Activated CD4-positive, alpha-beta T cell treated with anti-CD3 and anti-CD28 coated beads for 1 hour (primary cell): ENCODE data around the gene TTYH1.

Experiments used
- DNase-seq: peaks from one replicate; pipeline ENCODE4 v3.0.0-alpha.2; 2020

Gene TTYH1

DNA sequence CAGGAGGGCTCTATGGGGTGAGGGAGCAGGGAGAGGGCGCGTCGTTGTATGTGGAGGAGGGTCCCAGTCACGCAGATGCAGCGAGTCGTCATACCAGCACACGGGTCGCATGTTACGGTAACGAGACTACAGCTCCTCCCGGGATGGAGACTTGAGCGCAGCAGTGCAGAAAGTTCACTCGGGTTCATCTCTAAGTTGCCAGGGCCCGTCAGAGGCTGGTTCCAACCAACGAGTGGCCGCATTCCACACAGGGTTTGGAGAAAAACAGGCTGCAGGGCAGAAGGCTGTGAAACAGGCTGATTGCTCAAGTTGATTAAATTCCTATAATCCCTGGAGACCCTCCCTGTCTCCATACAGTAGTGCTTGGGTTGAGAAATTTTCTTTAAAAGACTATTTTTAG is 21.9 kb upstream of the TTYH1 start:
- no peak for DNase-seq

DNA sequence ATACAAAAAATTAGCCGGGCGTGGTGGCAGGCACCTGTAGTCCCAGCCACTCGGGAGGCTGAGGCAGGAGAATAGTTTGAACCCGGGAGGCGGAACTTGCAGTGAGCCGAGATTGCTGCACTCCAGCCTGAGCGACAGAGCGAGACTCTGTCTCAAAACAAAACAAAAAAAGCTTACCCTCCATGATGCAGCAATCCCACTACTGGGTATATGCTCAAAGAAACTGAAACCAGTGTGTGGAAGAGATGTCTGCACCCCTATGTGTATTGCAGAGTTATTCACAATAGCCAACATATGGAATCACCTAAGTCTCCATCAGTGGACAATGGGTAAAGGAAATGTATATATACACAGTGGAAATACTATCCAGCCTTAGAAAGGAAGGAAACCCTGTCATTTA is 19.6 kb upstream of the TTYH1 start:
- no peak for DNase-seq

DNA sequence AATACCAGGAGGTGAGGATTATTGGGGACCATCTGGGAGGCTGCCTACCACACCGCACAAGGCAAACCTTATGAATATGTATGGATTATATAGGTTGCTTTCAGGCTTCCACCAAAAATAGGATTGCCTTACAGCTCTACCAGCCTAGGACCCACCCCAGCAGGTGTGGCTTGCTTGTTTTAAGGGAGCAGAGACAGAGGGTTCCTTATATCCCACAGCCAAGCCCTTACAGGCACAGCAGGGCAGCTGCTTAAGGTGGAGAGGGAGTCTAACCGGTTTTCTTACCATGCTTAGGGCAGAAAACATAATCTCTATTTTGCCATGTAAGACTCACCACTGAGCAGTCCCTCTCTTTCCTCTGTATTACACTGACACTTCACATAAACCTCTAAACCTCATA is 16.1 kb upstream of the TTYH1 start:
- DNase-seq, result no peak

DNA sequence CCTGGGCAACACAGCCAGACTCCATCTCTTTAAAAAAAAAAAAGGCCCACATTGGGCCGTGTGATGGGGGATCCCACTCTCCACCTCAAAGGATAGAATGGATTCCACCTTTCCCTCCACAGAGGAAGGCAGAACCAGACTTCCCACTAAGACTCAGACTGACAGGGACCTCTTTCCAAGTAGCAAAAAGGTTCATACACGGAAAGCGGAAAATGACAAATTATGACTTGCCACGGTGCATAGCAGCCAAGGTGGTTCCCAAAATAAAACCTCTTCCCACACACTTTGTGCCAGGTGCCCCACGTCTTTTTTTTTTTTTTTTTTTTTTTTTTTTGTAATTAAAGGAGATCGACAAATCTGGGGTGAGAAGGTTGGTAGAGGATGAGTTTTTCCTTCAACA is 14.4 kb upstream of the TTYH1 start:
- DNase-seq, result no peak

DNA sequence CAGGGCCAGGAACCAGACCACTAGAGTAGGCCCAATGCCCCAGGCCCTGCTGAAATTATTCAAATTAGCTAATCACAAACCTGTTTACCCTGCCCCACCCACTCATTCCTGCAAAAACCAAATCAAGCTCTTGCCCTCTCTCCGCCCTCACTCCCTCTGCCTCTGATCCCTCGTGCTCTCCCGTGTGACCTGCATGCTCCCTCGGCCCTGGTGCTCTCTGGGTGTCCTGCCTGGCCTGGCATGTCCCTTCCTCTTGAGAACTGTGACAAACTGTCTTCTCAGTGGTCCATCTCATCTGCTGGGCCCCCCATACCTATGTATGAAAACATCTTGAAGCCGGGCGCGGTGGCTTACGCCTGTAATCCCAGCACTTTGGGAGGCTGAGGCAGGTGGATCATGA is 12.2 kb upstream of the TTYH1 start:
- no peak for DNase-seq

DNA sequence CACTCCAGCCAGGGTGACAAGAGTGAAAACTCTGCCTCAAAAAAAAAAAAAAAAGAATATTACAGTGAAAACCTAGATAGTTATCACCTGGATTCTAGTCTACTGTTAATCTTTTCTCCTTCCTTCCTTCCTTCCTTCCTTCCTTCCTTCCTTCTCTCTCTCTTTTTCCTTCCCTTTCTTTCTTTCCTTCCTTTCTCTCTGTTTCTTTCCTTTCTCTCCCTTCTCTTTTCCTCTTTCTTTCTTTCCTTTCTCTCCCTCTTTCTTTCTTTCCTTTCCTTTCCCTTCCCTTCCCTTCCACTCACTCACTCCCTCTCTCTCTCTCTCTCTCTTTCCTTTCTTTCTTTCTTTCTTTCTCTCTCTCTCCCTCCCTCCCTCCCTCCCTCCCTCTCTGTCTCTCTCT is 9.6 kb upstream of the TTYH1 start:
- DNase-seq, result no peak

DNA sequence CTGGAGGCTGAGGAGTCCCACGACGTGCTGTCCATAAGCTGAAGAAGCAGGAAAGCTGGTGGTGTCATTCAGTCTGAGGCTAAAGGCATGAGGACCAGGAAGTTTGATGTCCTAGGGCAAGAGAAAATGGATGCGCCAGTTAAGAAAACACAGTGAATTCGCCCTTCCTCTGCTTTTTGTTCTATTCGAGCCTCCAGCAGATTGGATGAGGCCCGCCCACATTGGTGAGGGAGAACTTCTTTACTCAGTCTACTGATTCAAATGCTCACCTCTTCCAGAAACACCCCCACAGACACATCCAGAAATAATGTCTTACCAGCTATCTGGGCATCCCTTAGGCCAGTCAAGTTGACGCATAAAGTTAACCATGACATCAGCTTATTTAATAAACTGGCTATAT is 7.5 kb upstream of the TTYH1 start:
- no peak for DNase-seq

DNA sequence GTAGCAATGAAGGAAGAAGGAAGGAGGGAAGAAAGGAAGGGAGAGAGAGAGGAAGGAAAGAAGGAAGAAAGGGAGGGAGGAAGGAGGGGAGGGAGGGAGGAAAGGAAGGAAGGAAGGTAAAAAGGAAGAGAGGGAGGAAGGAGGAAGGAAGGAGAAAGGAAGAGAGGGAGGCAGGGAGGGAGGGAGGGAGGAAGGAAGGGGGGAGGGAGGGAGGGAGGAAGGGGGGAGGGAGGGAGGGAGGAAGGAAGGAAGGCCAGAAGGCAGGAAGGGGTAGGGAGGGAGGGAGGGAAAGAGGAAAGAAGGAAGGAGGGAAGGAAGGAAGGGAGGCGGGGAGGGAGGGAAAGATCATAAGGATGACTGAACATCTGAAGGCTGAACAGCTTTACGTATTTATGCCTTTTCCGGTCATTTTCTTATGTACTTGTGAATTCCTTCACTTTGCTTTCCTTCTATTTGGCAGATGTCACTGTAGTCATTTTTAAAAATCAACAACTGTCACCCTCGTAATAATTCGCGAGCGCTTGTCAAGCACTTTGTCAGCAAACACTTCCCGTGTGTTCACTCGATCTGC is 6.7 kb upstream of the TTYH1 start:
- DNase-seq, result no peak

DNA sequence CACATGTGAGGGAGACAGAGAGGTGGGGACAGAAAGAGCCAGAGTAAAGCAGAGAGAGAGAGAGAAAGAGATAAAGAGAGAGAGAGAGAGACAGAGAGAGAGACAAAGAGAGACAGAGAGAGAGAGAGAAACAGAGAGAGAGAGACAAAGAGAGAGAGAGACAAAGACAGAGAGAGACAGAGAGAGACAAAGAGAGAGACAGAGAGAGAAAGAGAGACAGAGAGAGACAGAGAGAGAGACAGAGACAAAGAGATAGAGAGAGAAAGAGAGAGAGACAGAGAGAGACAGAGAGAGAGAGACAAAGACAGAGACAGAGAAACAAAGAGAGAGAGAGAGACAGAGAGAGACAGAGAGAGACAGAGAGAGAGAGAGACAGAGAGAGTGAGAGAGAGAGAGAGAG is 4.2 kb upstream of the TTYH1 start:
- no peak for DNase-seq

DNA sequence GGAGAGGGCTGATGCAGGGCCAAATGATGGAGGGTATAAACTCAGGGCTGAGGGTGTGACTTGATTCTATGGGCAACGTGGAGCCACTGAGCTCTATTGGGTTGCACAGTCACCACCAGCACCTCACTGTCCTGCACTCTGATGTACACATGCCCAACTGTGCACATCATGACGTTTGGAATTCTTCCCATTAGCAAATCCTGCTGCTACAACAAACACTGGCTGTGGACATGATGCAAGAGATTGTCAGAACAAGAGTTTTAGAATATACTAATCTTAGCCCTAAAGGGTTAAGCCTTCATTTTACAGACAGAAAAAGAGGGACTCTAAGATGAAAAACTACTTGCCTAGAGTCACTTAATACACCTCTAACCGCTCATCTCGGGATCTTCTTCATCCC is 2.4 kb upstream of the TTYH1 start:
- DNase-seq, result no peak

DNA sequence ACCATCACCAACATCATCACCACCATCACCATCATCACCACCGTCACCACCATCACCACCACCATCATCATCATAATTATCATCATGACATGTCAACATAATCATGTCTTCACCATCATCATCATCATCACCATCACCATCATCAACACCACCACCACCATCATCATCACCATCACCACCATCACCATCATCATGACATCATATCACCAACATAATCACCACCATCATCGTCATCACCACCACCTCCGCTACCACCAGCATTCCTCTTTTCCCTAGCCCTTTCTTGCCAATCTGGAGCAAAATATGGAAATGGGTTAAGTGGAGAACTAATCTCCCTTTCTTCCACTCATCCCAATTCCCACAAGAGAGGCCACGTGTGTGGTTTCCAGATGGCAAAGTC is 1.1 kb upstream of the TTYH1 start:
- DNase-seq, result no peak

DNA sequence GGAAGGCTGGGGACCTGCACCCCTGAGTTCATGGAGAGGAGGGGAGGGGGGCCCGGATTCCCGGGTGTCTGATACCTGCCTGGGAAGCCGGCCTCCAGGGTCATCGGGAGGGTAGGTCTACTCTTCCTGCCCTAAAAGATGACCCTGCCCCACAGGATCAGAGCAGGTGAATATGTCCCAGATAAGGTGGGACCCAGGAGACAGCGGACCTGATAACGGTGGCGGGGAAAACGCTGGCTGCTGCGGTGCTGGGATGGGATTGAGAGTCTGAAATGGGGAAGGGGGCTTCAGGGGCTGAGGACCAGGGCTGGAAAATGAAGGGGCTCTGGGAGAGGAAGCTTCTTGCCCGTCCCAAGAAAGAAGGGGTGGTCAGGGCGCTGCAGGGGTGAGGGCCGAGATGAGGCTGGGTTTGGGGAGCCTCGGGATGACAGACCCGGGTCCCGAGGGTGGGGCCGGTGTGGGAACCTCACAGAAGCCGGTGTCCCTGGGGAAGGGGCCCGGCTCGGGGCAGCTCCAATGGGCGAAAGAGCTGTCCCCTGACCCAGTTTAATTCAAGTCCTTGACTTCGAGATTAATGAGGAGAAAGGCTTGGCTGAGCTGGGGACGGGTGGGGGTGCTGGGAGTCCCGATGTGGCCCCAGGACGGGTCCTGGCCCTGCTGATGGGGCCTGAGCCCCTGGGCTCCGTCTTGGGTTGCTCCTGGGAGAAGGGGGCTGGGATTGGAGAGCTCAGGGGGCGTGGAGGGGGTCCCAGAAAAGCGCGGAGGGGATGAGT is 823 bp downstream of the TTYH1 start:
- DNase-seq, result no peak

DNA sequence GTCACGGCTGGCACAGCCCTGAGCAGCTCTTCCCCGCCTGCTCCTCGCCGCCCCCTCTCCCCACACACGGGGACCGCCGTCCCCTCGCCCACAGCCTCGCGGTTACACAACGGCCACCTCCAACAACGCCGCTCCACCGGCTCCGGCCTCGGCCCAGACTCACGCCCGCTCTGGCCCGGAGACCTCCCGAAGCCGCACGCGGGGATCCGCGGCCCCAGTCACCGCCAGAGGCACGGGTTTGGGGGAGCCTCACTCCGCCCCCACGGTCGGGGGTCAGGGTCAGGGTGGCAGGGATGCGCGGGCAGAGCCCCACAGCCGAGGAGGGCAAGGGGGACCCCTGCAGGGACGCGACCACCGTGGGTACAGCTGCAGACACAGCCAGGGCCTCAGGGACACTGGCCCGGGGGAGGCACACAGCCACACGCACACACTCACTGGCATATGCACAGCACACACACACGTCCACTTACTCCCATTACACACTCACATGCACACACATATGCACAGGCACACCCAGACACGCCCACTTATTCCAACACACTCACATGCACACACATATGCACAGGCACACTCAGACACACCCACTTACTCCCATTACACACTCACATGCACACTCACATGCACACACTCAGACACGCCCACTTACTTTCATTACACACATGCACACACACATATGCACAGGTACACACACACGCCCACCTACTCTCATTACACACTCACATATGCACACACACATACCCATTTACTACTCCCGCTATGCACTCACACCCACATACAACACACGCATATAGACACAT is 1.6 kb downstream of the TTYH1 start:
- DNase-seq, result no peak

DNA sequence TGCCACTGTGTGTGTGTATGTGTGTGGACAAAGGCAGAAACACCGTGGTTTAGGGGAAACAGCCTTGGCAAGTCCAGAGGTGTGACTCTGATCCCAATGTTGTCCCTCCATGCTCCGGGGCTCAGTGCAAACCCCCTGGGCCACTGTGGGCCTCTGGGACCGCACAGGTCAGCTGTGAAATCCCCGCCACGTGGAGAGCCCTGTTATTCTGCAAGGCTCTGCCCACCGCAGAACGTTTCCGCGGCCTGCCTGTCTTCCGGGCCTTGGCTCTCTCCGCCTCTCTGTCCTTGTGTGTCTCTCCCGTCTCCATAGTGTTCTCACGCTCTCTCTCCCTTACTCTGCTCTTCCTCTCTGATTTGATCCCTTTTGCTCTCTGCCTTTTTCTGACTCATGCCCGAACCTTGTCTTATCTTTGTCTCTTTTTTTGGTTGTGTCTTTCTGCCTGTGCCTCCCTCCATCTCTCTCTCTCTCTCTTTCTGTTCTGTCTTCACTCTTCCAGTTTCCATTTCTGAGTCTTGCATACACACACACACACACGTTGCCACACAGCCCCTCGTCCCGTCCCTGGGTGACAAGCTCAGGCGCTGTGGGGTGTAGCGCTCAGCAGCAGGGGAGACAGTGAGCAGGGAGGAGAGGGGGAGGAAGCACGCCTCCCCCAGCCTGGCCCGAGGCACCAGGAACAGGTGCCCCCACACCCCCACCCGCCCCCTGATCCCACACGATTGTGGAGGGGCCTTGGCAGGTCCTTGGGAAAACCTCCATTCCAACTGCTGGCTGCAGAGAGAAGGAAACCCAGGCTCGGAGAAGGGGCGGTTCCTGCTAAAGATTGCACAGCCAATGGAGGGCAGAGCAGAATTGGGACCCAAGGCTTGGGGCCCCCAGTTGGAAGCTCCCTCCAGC is 3.0 kb downstream of the TTYH1 start:
- DNase-seq, result no peak

DNA sequence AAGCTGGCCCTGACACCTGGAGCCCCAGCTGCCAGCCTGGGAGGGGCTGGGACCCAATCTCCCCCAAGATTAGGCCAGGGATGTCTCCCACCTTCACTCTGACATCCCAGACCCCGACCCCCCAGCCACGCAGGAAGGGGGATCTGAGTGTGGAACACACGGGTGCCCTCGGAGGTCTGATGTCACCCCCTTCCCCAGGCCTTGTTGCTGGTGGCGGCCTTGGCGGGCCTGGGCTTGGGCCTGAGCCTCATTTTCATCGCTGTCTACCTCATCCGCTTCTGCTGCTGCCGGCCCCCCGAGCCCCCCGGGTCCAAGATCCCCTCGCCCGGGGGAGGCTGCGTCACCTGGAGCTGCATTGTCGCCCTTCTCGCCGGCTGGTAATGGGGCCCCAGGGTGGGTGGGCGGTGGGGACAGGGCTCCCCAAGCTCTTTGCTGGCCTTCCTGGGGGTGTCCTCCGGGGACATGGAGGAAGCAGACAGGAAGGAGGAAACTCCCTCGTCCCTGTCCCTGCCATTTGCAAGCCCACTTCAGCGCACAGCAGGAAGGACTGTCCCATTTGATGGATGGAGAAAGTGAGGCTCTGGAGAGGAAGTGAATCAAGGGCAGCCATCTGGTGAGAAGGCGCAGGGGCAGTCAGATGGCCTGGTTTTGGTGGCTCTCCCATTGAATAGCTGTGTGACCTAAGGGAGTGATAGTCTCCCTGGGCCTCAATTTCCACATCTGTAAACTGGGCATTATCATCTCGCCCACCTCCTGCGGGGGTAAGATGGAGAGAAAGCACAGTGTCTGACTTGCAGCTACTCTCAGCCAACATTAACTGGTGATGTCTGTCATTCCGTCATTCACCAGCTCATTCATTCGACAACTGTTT is 3.9 kb downstream of the TTYH1 start:
- DNase-seq, result no peak

DNA sequence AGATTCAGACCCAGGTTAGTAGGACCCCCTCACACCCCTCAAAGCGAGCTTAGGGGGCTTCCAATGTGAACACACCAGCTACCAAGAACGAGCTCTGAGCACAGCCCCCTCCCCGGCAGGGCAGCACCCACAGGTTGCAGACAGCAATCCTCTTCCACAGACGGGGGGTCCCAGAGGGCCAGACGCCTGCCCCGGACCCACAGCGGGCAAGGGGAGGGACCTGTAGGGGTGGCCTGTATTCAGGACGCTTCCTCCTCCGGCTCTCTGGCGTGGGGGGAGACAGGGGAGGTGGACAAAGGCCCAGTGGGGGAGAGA is 4.8 kb downstream of the TTYH1 start:
- DNase-seq, result no peak

DNA sequence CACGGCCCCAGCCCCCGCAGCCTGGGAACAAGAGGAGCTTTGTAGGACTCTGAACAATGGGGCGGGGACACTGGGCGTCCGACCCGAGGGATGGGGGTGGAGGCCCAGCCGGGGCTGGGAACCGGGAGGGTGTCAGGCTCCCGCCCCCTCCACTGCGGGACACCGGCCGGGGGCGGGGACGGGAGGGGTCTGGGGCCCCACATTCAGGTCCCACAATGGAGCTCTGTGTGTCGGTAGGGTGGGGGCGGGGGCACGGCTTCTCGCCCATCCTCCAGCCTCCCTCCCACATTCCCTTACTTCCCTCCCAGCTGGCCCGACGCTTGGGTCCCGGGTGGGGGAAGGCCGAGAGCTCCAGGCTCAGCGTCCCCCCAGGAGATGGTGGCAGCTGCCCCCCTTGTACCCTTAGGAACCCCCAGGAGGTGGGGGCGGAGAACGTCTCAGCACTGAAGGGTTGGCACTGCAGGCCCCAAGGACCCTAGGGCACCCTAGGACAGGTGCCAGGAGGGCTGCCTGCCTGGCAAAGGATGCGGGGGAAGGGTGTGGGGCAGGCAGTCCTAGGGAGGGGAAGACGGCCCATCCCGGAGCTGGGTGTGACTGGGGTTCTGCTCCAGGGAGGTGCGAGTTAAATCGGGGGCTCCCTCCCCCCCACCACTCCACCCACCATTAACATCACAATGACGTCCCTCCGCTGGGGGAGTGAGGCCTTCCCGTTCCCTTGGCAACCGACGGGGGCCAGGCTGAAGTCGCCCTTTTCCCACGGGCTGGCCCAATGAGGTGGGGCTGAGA is 5.3 kb downstream of the TTYH1 start:
- DNase-seq, result no peak

DNA sequence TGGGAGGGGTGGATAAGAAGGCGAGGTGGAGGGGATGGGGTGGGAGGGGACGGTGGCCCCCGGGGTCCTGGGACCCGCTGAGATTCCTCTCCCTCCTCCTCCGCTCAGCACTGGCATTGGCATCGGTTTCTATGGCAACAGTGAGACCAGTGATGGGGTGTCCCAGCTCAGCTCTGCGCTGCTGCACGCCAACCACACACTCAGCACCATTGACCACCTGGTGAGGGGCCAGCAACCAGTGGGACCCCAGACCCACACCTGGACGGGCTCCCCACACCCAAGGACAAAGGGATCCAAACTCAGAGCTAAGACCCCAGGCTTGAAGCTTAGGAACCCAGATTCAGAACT is 5.9 kb downstream of the TTYH1 start:
- no peak for DNase-seq

DNA sequence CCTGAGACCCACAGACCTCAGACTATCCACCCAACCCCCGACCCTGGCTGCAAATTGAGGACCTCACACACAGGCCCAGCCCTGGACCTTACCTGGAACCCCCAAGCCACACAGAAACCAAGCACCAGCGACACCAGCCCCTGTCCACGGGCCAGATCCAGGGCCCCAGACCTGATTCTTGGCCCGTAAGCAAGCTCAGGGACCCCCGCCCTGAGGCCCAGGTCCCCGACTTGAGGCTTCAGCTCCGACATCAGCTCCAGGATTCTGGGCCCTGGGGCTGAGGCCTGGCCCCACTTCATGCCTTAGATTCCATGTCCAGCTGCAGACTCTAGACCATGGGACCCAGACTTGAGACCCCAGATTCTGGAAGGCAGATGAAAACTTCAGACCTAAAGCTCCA is 6.3 kb downstream of the TTYH1 start:
- no peak for DNase-seq

DNA sequence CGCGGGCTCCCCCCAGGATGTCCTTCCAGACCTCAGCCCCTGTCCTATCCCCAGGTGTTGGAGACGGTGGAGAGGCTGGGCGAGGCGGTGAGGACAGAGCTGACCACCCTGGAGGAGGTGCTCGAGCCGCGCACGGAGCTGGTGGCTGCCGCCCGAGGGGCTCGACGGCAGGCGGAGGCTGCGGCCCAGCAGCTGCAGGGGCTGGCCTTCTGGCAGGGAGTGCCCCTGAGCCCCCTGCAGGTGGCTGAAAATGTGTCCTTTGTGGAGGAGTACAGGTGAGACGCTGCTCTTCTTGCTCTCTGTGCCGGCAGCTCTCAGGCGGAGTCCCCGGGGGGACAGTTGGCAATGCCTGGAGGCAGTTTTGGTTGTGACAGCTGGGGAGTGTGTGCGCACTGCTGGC is 6.9 kb downstream of the TTYH1 start:
- DNase-seq, result no peak

DNA sequence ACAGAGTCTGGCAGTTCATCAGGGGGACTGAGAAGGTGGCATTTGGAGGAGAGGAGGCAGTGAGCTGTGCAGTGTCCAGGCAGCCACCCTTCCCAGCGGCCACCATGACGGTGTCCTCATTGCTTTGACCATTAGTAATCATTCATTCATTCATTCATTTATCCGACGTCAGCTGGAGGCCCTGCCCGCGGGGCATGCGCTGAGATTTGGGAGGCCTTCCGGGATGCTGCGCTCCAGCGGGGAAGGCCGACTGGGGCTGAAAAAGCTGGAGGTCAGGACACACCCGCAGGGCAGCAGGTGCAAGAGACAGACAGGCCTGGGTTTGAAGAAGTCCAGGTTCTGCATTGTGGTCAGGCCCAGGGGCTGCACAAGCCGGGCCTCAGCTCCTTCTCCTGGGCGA is 8.9 kb downstream of the TTYH1 start:
- no peak for DNase-seq
